A673 (cell line): ENCODE results near the gene UBE4B.

Experiments used
- EZH2 ChIP-seq: fragments of 200-600 bp; sonication (generic); IDR thresholded peaks from 2 replicates; pipeline ENCODE4 v1.6.1; 2017; ENCODE audit warnings: borderline replicate concordance, low read depth, mild to moderate bottlenecking, mixed read lengths, antibody characterized with exemption, low read length; ENCODE audit not compliant: poor library complexity, severe bottlenecking
- TF ChIP-seq, protein P1 (sequence below): fragments of 300-800, 200-600 bp; sonication (generic); conservative IDR thresholded peaks from 2 replicates; pipeline ENCODE4 v1.5.1; 2017; ENCODE audit warnings: low read depth, mild to moderate bottlenecking, antibody characterized with exemption, low read length, moderate library complexity, mixed read lengths

DNA sequence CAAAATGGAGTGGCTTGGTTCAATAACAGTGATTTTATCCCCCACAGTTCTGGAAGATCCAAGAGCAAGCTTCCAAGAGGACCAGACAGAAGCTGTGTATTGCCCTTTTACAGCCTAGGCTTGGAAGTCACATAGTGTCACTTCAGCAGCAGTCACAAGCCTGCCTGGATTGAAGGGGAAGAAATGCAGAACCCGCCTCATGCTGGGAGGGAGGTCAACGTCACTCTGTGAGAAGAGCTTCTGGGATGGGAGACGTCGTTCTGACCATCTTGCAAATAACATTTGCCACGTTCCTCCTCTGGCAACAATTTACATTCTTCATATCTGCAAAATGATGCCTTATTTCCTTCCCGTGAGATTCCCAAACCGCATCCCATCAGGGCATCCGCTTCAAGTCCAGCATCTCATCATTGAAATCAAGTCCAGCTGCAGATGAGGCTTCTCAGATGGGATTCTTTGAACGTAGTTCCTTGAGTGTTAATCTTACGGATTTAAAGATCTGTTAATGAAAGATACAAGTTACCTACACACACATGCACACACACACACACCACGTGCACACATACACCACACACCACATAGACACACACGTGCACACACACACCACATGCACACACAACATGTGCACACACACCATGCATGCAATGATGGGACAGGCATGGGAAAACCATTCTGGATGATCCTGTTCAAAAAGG lies 153.7 kb downstream of the UBE4B start:
- TF ChIP-seq, protein P1, sequence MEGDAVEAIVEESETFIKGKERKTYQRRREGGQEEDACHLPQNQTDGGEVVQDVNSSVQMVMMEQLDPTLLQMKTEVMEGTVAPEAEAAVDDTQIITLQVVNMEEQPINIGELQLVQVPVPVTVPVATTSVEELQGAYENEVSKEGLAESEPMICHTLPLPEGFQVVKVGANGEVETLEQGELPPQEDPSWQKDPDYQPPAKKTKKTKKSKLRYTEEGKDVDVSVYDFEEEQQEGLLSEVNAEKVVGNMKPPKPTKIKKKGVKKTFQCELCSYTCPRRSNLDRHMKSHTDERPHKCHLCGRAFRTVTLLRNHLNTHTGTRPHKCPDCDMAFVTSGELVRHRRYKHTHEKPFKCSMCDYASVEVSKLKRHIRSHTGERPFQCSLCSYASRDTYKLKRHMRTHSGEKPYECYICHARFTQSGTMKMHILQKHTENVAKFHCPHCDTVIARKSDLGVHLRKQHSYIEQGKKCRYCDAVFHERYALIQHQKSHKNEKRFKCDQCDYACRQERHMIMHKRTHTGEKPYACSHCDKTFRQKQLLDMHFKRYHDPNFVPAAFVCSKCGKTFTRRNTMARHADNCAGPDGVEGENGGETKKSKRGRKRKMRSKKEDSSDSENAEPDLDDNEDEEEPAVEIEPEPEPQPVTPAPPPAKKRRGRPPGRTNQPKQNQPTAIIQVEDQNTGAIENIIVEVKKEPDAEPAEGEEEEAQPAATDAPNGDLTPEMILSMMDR, result no peak
- no peak for TF ChIP-seq EZH2
